Measurements from ENCODE around the gene CAPN9. TPM values are rescaled to one million over a fixed set of nuclear protein-coding genes. Genes with fewer than 3 reads are reported as not detected.

The CAPN9 gene
- total and polyA plus RNA-seq, 9 of the 15 experiments (the other 6 are each of a cell fraction or from before 2014, with no cell fraction given): not detected

GRCh38 chr1:230850547-230850946, 103.4 kb downstream of the CAPN9 start (continued):
- TF ChIP-seq E2F1 (CRISPR knock-in tag; IDR thresholded peaks at IDR 0.05) (no peak), HCFC1 (IDR thresholded peaks at IDR 0.05; ENCODE audit: low read depth, low read length) (no peak), MBD1 (CRISPR knock-in tag; IDR thresholded peaks at IDR 0.05) (no peak), RAD51 (IDR thresholded peaks at IDR 0.05; ENCODE audit: borderline replicate concordance, low read depth) (no peak), ZNF174 (CRISPR knock-in tag; IDR thresholded peaks at IDR 0.05) (no peak), E2F3 (CRISPR knock-in tag; IDR thresholded peaks at IDR 0.05) (no peak), RBM14 (IDR thresholded peaks at IDR 0.05; ENCODE audit: borderline replicate concordance, insufficient read depth, low read depth, low read length) (no peak), ZNF644 (tag; IDR thresholded peaks at IDR 0.05; ENCODE audit: low read depth) (no peak)

- intact Hi-C loops (cut with micrococcal nuclease): no loop called here
- Histone ChIP-seq H3K27me3 (ENCODE audit: control insufficient read depth in 2 of 2, insufficient read depth in 2 of 2, low read length in 2 of 2) (peaks cover 0 to 5% of the 10 kb centered on the region in 2 experiments; a peak in 1 of 5 replicates), H3K9me3 (replicated peaks; ENCODE audit: control insufficient read depth, insufficient read depth, low read depth, low read length) (no peaks in the 10 kb centered on the region), H3K4me3 (no peak overlapping the region), H3K79me2 (ENCODE audit: control insufficient read depth, insufficient read depth, low read length) (no peaks in the 10 kb centered on the region), H3K9me1 (ENCODE audit: control insufficient read depth, insufficient read depth, low read length) (no peaks in the 10 kb centered on the region), H2AFZ (ENCODE audit: low read depth, low read length) (no peak overlapping the region), H3K36me3 (ENCODE audit: control insufficient read depth, insufficient read depth, low read length) (no peaks in the 10 kb centered on the region; the same call in 2 of the 3 replicates), H3K27ac (ENCODE audit: extremely low read depth, low read depth, low read length) (no peak overlapping the region), H3K4me2 (ENCODE audit: insufficient read depth, low read length) (no peak overlapping the region), H4K20me1 (replicated peaks; ENCODE audit: control insufficient read depth, insufficient read depth, low read length) (0 out of 2 replicates have a peak, but pooled peaks cover 7% of the 10 kb centered on the region), H3K9ac (ENCODE audit: insufficient read depth in 1 of 2, low read depth in 2 of 2, low read length in 2 of 2) (no peak overlapping the region), H3K4me1 (replicated peaks in 1 of 2; ENCODE audit: control insufficient read depth in 2 of 2, insufficient read depth in 2 of 2, low read length in 2 of 2) (peaks cover 4 to 8% of the 10 kb centered on the region in 2 experiments; a peak in 3 of 5 replicates)
- CTCF ChIA-PET (ENCODE audit: low intra/inter-chr PET ratio): no interaction called here
- TF ChIP-seq USF2 (CRISPR knock-in tag; IDR thresholded peaks at IDR 0.05): no peak
- no peak for TF ChIP-seq HMG20A (CRISPR knock-in tag; conservative IDR thresholded peaks at IDR 0.05)
- no peak for TF ChIP-seq ZNF175 (CRISPR knock-in tag; IDR thresholded peaks at IDR 0.05; ENCODE audit: low read depth)
- ATAC-seq (no peak), FAIRE-seq (no peak), DNase-seq (ENCODE audit: extremely low read depth in 1 of 4, low spot score in 3 of 4) (no peak)
- 24% methylated on average over 5 of the region's 5 CpGs for WGBS (ENCODE audit: insufficient coverage, low coverage, missing lambda C conversion rate)
- BruUV-seq (replicated peaks): no TSS peak
- POLR2A ChIA-PET: interaction anchor here (0.6 to 0.7 kb wide), 2 partner anchors 103 to 1077 kb away, joined by 3 read pairs; no protein-coding TSS in a partner anchor
- in situ Hi-C loops (cut with MboI): no loop called here
These were observed 104.1 kb downstream of the CAPN9 start for GRCh38 chr1:230851291-230851691.
